HCT116 (cell line): Measurements from ENCODE around the gene TCF19.

ENCODE experiments used
- CEBPB ChIP-seq: IDR thresholded peaks from 2 replicates; pipeline ENCODE4 v1.6.1; 2012; ENCODE audit warnings: low read depth
- CTCF ChIP-seq, 3 experiments: fragments of 200-600 bp in 1 of 3; sonication (generic) in 1 of 3; IDR thresholded peaks in 2 of 3; conservative IDR thresholded peaks in 1 of 3; 2 replicates each; pipeline ENCODE4 v1.5.1; 2012 to 2017; ENCODE audit warnings: low read depth in 2 of 3, low read length in 2 of 3, antibody characterized with exemption in 1 of 3, borderline replicate concordance in 1 of 3, control low read depth in 1 of 3, mild to moderate bottlenecking in 1 of 3, mixed read lengths in 1 of 3, mixed run types in 1 of 3, moderate library complexity in 1 of 3; ENCODE audit not compliant: insufficient read depth in 1 of 3
- ELF1 ChIP-seq: IDR thresholded peaks from 2 replicates; pipeline ENCODE4 v1.6.1; 2012; ENCODE audit warnings: low read depth, borderline replicate concordance
- MAX ChIP-seq: IDR thresholded peaks from 2 replicates; pipeline ENCODE4 v1.6.1; 2012
- POLR2A ChIP-seq: IDR thresholded peaks from 2 replicates; pipeline ENCODE4 v1.7.0; 2011; ENCODE audit warnings: borderline replicate concordance; ENCODE audit not compliant: insufficient read depth, insufficient read length; ENCODE audit errors: extremely low read depth
- POLR2AphosphoS5 ChIP-seq: IDR thresholded peaks from 2 replicates; pipeline ENCODE4 v1.6.1; 2011; ENCODE audit warnings: mild to moderate bottlenecking, low read depth, low read length, moderate library complexity
- RAD21 ChIP-seq: IDR thresholded peaks from 2 replicates; pipeline ENCODE4 v1.6.1; 2012; ENCODE audit warnings: low read depth, mild to moderate bottlenecking
- TCF7L2 ChIP-seq: IDR thresholded peaks from 2 replicates; pipeline ENCODE4 v1.7.0; 2011; ENCODE audit warnings: borderline replicate concordance, inconsistent platforms; ENCODE audit not compliant: insufficient read depth, insufficient read length; ENCODE audit errors: extremely low read depth
- YY1 ChIP-seq: IDR thresholded peaks from 2 replicates; pipeline ENCODE4 v1.6.1; 2011; ENCODE audit warnings: low read length, low read depth, moderate library complexity, mild to moderate bottlenecking; ENCODE audit not compliant: insufficient replicate concordance; ENCODE audit errors: extremely low read depth
- ZBTB33 ChIP-seq: IDR thresholded peaks from 2 replicates; pipeline ENCODE4 v1.6.1; 2011; ENCODE audit warnings: mild to moderate bottlenecking, low read length, moderate library complexity; ENCODE audit not compliant: insufficient replicate concordance; ENCODE audit errors: extremely low read depth
- ZFX ChIP-seq: fragments of 450-650 bp; IDR thresholded peaks from 2 replicates; pipeline ENCODE4 v1.6.1; 2017
- ZNF274 ChIP-seq: fragments of 200-500 bp; sonication (Bioruptor generic); IDR thresholded peaks from 2 replicates; pipeline ENCODE4 v1.6.1; 2014; ENCODE audit warnings: mild to moderate bottlenecking, low read depth, low read length, inconsistent platforms

GRCh38 chr6:31179042-31179386 is 20.6 kb downstream of the TCF19 start:
- TF ChIP-seq POLR2AphosphoS5 (no peak), CTCF (IDR thresholded peaks at IDR 0.05 in 2 of 3, conservative IDR thresholded peaks at IDR 0.05 in 1 of 3; ENCODE audit: borderline replicate concordance in 1 of 3, insufficient read depth in 1 of 3, low read depth in 2 of 3, low read length in 2 of 3) (no peak), RAD21 (no peak), POLR2A (no peak), YY1 (no peak), ZNF274 (no peak), TCF7L2 (no peak), MAX (no peak), CEBPB (no peak), ELF1 (no peak), ZFX (no peak), ZBTB33 (no peak)
